Stimulated activated CD4-positive, alpha-beta T cell treated with anti-CD3 and anti-CD28 coated beads, Interleukin-2, amount 100 ng/mL, for 48 hours (primary cell): ENCODE measurements around the gene RUNX2.

Experiments
- DNase-seq, 2 donors: peaks; one replicate each; pipeline ENCODE4 v3.0.0-alpha.2; 2020

Gene RUNX2

GRCh38 chr6:45595010-45595851 lies 267.1 kb downstream of the RUNX2 start:
- DNase-seq: no peak

- no peak for DNase-seq
These were observed 269.3 kb downstream of the RUNX2 start for GRCh38 chr6:45597424-45597823.

- DNase-seq: no peak
These were observed 270.9 kb downstream of the RUNX2 start for GRCh38 chr6:45599053-45599452.

GRCh38 chr6:45605971-45606370 lies 277.8 kb downstream of the RUNX2 start:
- no peak for DNase-seq

GRCh38 chr6:45606831-45607400 lies 278.8 kb downstream of the RUNX2 start:
- no peak for DNase-seq

GRCh38 chr6:45607798-45608197 lies 279.7 kb downstream of the RUNX2 start:
- no peak for DNase-seq

- DNase-seq: no peak
These were observed 280.3 kb downstream of the RUNX2 start for GRCh38 chr6:45608252-45608913.

GRCh38 chr6:45609141-45609638 lies 281.1 kb downstream of the RUNX2 start:
- no peak for DNase-seq

GRCh38 chr6:45610374-45610773 lies 282.2 kb downstream of the RUNX2 start:
- no peak for DNase-seq

- no peak for DNase-seq
These were observed 282.7 kb downstream of the RUNX2 start for GRCh38 chr6:45610832-45611231.

GRCh38 chr6:45611491-45611890 lies 283.4 kb downstream of the RUNX2 start:
- no peak for DNase-seq

GRCh38 chr6:45613656-45614055 lies 285.5 kb downstream of the RUNX2 start:
- DNase-seq: no peak

- DNase-seq: no peak
These were observed 286.6 kb downstream of the RUNX2 start for GRCh38 chr6:45614488-45615285.

- DNase-seq: no peak
These were observed 288.1 kb downstream of the RUNX2 start for GRCh38 chr6:45616209-45616608.

- DNase-seq: no peak
These were observed 289.3 kb downstream of the RUNX2 start for GRCh38 chr6:45617441-45617840.

GRCh38 chr6:45618259-45618658 lies 290.1 kb downstream of the RUNX2 start:
- DNase-seq: no peak

GRCh38 chr6:45619211-45619760 lies 291.2 kb downstream of the RUNX2 start:
- DNase-seq: no peak

GRCh38 chr6:45619994-45620471 lies 291.9 kb downstream of the RUNX2 start:
- DNase-seq: no peak

GRCh38 chr6:45624228-45624627 lies 296.1 kb downstream of the RUNX2 start:
- no peak for DNase-seq

- peak in 1 of 2 donors; percentile 32 for DNase-seq
These were observed 297.1 kb downstream of the RUNX2 start for GRCh38 chr6:45625191-45625664.

- no peak for DNase-seq
These were observed 298.2 kb downstream of the RUNX2 start for GRCh38 chr6:45626087-45626891.
